Stimulated activated CD8-positive, alpha-beta memory T cell treated with anti-CD3 and anti-CD28 coated beads, Interleukin-12 subunit alpha, Interleukin-12 subunit beta, amount 100 ng/mL, for 1 hour (primary cell): ENCODE measurements around the gene F13A1.

Experiments used
- DNase-seq: peaks from one replicate; pipeline ENCODE4 v3.0.0-alpha.2; 2020; ENCODE audit warnings: low read depth

F13A1 gene

DNA sequence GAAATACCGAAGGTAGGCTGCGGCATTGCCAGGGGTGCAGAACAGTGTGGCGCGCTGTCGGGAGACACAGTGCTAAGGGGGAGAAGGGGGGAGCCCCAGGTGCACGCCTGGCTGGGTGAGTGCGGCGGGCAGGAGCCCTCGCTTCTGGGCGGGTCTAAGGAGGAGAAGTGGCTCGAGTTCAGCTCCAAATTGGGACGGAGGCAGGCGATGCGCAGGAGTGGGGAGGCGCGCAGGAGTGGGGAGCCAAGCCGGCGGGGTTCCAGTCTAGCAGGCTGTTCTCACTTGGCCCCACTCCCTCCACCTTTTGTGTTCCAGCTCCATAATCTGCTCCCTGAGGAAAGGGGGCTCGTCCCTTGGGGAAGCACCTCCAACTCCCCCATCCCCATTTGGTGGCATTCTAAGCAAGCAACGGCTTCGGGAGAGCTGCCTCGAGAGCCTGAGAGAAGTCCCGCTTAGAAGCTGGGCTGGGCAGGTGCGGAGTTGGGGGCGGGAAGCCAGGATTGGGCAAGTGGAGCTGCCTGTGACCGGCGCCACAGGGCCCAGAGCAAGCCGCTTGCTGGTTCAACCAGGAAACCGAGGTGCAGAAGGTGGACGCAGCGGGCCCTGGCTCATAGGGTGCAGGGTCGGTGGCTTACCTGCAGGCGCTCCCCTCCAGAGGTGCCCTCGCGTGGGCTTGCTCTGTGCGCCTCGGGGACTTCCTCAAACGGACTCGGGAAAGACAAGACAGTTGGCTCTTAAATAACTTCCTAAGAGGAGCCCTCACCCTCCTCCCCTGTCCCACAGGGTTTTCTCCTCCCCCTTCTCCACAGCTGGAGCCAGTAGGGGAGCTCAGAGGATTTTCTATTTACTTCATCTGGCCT is at the start of gene F13A1:
Gene F13A1, minus strand, starts transcription at position 711 of the 860 bp plus-strand sequence. CDS start 1,998 bp downstream, outside the sequence.
- DNase-seq, result no peak

DNA sequence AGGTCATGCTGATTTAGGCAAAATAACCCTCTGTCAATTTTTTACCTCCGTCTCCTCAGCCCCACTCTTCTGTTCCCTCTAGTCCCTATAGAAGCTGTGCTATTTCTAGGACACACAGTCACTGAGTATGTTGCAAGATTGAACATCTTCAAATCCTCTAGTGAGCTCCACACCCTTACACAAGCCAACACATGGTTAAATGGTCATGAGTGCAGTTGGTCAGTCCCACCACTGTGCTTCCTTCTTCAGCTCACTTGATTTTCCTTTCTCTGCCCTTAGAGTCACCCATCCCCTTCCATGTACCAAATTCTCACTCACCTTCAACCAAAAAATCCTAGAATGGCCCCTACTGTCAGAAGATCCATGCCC is 48.2 kb upstream of the F13A1 start:
- DNase-seq, result no peak

DNA sequence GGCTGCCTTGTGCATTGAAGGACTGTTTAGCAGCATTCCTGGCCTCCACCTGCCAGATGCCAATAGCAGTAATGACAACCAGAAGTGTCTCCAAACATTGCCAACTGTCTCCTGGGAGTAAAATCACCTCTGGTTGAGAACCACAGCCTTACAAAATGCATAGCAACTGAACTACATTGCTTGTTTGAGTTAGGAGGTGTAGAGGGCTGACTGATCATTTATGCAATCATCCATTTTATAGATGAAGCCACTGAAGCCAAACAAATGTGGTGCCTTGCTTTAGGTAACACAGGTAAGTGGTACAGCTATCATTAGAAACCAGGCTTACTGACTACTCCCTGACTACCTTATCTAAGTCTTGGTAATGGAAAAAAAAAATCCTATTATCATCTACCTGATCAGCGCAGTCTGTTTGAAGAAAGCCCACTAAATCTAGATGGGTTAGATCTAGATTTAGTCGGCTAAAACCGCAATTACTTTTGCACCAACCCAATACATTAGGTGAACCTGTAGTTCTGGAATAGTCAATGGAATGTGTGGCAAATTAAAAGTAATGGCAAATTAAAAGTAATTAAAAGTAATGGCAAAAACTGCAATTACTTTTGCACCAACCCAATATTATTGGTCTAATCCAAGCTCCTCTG is 47.7 kb upstream of the F13A1 start:
- no peak for DNase-seq

DNA sequence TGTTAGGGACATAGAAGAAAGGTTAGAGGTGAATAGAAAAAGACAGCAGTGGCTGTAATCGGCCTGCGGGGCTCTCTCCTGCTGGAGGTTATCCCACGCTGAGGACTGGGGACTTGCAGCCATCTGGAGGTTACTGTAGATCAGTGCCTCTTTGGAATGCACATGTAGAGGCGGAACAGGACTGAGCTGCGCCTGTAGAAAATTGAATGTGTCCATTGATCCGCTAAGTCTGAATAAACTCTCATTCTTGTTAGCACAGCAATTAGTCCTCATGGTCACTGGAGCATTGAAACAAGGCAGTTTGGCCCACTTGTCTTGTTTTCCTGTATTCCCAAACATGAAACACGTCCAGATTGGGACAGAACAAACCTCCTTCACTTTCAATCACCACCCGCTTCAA is 46.3 kb upstream of the F13A1 start:
- DNase-seq, result no peak

GRCh38 chr6:6365242-6365641 is 44.8 kb upstream of the F13A1 start:
- no peak for DNase-seq

DNA sequence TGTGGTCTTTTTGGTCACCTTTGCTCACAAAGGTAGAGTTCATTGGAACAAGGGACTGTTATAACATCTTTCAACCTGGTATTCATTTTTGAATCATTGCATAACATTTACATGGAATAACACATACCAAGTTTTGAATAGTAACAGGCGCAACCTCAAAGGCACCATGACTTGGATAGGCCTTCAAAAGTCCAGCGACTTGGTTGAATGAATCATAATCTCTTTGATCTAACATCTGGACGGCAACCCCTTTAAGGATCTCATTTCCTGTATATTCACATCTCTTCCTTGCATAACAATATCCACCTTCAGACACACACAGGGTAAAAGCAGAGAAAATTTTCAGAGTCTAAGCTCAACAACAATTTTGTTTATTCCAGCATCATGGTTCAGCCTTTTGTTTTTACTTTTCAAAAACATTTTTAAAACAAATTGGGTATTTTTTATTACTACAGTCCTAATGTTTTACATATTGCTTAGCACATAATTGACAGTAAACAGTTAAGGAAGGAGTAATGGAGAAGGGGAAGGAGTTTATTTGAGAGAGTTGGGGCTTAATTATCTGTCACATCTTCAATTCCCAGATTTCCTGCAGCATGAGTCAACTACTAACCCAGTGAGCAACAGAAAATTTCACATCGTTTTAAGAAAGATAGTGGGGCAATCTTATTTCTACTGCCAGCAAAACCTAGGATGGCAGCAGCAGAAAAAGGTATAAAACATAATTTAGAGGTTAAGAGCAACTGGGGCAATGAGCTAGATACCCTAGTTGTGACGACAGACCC is 41.8 kb upstream of the F13A1 start:
- DNase-seq, result no peak

DNA sequence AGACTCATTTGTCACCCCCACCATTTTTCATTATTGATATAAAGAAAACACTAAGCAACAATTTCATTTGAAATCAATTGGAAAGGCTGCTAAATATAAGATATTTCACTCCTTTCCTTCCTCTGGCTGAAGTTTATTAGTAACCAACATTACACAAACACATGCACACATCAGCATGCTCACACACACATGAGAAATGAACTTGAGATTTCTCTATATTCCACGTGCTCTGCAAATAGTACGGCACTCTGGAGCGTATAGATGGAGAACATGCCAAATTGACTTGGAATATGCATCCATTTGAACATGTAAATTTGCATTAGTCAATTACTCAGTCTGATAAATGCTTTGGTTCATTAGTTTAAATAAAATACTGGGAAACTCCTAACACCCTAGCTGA is 37.1 kb upstream of the F13A1 start:
- no peak for DNase-seq

- DNase-seq, result no peak
Measured at GRCh38 chr6:6357032-6357431, 36.6 kb upstream of the F13A1 start.

DNA sequence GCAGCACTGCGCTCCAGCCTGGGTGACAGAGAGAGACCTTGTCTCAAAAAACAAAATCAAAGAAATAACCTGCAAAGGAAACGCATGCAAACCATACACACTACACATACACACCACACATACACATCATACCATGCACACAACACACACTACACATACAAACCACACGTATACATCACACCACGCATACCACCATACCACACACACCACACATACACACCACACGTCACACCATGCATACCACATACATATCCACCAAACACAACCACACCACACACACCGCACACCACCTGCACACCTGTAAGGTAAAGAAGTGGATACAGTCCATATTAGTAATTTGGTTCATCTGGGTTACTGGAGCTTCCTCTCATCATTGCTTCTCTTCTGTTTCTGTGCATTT is 32.3 kb upstream of the F13A1 start:
- no peak for DNase-seq

DNA sequence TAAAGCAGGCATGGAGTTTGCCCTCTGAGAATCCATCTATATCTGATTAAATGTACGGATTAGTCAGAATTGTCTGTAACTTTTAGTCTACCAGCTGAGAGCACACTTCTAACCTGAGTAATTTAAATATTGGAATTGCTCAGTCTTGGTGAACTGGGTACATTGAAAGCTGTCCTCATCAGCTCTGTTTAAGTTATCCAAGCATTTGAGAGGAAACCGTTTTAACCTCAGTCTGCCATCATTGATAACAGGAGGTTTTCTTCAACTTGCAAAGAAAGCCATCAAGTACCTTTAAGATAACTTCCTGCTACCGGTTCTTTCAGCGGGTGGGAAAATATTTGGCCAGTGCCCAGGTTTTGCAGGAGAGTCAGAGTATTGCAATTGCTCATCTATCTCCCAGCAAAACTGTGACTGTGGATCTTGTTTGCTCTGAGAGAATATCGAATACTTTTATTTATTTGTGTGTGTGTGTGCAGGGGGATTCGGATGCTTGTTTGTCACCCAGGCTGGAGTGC is 31.1 kb upstream of the F13A1 start:
- DNase-seq, result no peak

- no peak for DNase-seq
Measured at GRCh38 chr6:6350696-6351095, 30.2 kb upstream of the F13A1 start.

GRCh38 chr6:6348256-6348655 is 27.8 kb upstream of the F13A1 start:
- DNase-seq, result no peak

- no peak for DNase-seq
Measured at GRCh38 chr6:6346427-6347023, 26.1 kb upstream of the F13A1 start.

GRCh38 chr6:6333501-6333900 is 13.0 kb upstream of the F13A1 start:
- DNase-seq, result no peak

DNA sequence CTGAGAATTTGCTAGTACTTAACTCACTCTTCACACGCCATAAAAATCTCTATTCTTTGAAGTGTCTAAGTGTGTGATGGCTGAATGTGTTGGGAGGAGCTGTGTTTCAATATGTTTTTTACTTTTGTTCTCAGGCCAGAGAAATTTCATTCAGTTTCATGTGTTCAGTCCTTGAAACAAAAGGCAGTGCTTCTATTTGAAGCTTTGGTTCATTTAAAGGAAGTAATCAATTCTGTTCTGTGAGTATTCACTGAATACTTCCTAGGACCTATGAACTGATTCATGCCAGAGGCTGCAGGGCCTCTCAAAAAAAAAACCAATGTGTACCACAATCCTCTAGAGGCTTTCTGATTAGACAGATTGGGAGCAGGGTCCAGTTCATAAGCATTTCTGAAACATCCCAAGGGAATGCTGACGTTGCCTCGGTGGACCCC is 12.4 kb upstream of the F13A1 start:
- DNase-seq, result no peak

GRCh38 chr6:6331946-6332601 is 11.6 kb upstream of the F13A1 start:
- DNase-seq, result no peak

DNA sequence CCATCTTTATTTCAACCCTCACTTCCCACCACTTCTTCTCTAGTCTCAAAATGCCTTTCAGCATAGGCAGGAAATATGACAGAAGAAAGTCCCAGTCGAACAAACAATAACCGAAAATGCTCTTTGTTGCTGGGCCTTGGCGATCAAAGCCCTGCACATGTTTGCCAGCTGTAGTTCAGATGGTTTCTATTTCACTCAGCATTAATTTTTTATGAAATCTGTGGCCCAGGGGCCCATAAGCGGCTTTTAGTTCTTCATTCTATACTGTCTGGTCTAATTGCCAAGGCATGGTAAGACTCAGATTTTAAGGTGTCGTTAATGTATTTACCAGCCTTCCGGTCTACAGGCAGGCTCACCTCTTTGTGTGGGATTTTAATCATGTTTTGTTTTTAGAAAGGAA is 10.9 kb upstream of the F13A1 start:
- no peak for DNase-seq

DNA sequence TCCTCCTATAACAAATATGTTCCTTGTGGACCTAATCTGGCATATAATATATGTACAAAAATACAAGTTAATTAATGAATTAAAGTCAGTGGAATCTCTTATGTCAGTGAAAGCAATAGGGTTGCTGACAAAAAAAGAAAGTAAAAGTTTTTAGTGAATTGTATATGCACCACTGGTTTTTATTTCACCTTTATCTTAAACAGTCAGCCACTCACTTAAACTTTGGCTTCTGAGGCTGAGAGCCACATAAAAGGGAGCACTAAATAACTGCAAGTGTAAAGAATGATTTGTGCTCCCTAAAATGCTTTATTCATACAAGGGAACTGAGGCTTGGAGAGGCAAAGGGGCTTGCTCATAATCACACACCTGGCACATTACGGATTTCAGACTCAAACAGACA is 9.9 kb upstream of the F13A1 start:
- no peak for DNase-seq

DNA sequence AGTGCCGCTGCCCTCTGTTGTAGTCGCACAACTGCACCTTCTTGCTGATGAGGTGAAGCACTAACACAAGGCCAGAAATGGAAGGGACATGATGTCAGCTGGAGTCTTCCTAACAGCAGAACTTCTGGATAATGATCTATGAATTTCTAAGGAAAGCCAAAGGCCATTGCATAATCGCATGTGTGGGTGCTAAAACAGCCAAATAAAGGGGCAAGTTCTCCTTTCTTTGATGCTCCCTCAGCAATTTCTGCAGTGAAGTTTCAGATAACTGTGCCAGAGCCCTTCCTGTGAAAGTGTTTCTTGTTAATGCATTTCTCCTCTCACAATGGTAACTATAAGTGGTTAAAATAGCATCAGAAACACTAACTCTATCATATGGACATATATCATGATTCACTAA is 8.0 kb upstream of the F13A1 start:
- DNase-seq, result no peak

DNA sequence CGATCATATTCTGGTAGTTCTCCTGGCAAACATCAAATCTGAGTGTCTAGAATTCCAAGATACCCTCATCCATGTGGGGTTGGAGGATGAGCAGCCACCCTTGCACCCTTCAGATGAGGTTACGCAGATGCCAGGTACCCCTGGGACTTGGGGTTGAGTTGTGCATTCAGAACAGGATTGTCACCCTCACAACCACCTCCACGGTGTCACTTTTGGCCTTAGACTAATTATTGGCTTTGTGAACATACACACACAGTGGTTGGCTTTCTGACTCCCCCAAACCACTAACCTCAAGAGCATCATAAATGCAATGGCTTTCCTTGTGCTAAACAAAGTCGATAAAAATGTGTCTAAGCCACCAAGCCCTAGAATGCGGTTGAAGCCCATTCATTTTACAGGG is 2.9 kb upstream of the F13A1 start:
- no peak for DNase-seq

DNA sequence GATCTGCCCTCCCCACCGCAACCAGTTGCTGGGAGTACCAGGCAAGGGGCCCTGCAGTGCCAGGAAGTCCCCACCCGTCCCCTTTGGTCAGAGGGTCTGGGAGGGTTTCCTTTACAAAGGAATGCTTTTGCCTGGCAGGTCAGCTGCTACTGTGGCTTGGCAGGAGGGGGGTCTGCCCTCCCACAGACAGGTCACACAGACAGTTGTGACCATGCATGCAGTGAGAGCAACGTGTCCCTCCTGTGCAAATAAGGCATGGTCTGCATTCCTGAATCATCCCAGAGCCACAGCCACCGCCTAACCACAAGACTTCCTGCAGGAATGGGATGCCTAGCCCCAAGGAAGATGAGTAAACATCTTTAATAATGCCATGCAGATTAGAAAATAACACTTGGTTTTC is 439 bp upstream of the F13A1 start:
- DNase-seq, result no peak
